ENCODE results near the gene GAB2. TPM values are rescaled to one million over a fixed set of nuclear protein-coding genes. Genes with fewer than 3 reads are reported as not detected.

Gene GAB2
- total RNA-seq, 4 donors from 2014 or later = 15.9 to 82.3 (median 21.1) TPM

- Histone ChIP-seq H3K36me3 (no peaks in the 10 kb centered on the region), H3K4me1 (no peaks in the 10 kb centered on the region), H3K27me3 (no peaks in the 10 kb centered on the region), H3K9me3 (no peaks in the 10 kb centered on the region), H3K4me3 (no peak overlapping the region), H3K27ac (no peak overlapping the region)
- no peak for DNase-seq
- intact Hi-C loops (cut with DNase I; ENCODE audit: low total_unique reads) = no loop called here
- no peak for TF ChIP-seq POLR2A (IDR thresholded peaks at IDR 0.05)
- TF ChIP-seq, protein P1, sequence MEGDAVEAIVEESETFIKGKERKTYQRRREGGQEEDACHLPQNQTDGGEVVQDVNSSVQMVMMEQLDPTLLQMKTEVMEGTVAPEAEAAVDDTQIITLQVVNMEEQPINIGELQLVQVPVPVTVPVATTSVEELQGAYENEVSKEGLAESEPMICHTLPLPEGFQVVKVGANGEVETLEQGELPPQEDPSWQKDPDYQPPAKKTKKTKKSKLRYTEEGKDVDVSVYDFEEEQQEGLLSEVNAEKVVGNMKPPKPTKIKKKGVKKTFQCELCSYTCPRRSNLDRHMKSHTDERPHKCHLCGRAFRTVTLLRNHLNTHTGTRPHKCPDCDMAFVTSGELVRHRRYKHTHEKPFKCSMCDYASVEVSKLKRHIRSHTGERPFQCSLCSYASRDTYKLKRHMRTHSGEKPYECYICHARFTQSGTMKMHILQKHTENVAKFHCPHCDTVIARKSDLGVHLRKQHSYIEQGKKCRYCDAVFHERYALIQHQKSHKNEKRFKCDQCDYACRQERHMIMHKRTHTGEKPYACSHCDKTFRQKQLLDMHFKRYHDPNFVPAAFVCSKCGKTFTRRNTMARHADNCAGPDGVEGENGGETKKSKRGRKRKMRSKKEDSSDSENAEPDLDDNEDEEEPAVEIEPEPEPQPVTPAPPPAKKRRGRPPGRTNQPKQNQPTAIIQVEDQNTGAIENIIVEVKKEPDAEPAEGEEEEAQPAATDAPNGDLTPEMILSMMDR (IDR thresholded peaks at IDR 0.05) = no peak
Measured at GRCh38 chr11:78398715-78399114, 18.9 kb downstream of the GAB2 start.

DNA sequence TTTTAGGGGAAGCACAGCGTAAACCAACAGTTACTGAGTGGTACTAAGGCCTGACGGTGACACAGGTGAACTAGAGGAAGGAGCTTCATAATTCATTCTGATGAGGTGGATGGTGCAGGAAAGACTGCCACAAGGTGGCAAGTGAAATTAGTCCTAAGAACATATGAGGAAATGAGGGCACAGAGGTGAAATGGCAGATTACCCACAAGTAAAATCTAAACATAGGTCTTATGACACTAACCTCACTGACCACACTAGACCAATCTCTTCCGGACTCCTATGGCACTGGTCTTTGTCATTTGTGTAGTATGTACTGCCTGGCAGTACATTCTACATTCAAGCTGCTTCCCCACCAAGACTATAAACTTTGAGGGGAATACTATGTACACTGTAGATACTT is 20.2 kb downstream of the GAB2 start:
- no peaks in the 10 kb centered on the region for H3K9me3 ChIP-seq
- H3K27me3 ChIP-seq = no peaks in the 10 kb centered on the region
- TF ChIP-seq, protein P1 (IDR thresholded peaks at IDR 0.05) = no peak
- no peak for TF ChIP-seq POLR2A (IDR thresholded peaks at IDR 0.05)
- intact Hi-C loops (cut with DNase I; ENCODE audit: low total_unique reads) = no loop called here
- no peak overlapping the region for H3K27ac ChIP-seq
- H3K36me3 ChIP-seq = no peaks in the 10 kb centered on the region
- H3K4me3 ChIP-seq = no peak overlapping the region
- no peak for DNase-seq
- H3K4me1 ChIP-seq = no peaks in the 10 kb centered on the region

DNA sequence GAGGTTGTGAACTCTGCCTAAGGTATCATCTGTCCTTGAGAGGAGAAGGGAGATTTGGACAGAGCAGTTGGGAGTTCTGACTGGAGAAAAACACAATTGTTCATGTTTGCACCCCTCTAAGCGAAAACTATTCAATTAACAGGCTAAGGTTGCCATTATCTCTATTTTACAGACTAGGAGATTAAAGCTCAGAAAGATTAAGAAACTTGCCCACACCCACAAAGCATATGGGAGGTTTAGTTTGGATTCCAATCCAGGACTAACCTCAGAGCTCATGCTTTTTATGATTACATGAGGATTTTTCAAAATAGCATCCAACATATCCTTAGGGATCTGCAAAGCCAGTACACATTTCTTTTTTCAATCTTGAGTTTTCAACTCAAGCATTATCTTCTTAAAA is 22.0 kb downstream of the GAB2 start:
- Histone ChIP-seq H3K9me3 (no peaks in the 10 kb centered on the region), H3K36me3 (no peaks in the 10 kb centered on the region), H3K27ac (no peak overlapping the region), H3K4me1 (no peaks in the 10 kb centered on the region), H3K4me3 (no peak overlapping the region), H3K27me3 (no peaks in the 10 kb centered on the region)
- DNase-seq = no peak
- TF ChIP-seq, protein P1 (IDR thresholded peaks at IDR 0.05) = no peak
- no peak for TF ChIP-seq POLR2A (IDR thresholded peaks at IDR 0.05)
- intact Hi-C loops (cut with DNase I; ENCODE audit: low total_unique reads) = no loop called here

DNA sequence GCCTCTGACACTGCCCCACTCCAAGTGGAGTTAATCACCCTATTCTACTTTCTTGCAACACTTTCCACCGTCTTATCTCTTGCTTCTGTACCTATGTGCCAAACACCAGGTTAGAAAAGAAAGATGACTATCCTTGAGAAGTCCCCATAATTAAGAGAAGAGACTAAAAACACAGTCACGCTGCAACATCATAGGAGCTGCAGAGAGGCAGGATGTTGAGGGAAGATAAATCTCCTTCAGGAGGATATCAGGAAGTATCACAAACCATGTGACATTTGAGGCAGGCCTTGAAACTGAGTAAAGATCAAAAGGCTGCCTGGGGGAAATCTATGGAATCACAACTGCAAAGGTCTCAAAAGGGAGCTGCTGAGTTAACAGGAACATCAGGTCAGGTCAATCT is 24.8 kb downstream of the GAB2 start:
- Histone ChIP-seq H3K36me3 (no peaks in the 10 kb centered on the region), H3K4me3 (no peak overlapping the region), H3K4me1 (no peaks in the 10 kb centered on the region), H3K9me3 (no peaks in the 10 kb centered on the region), H3K27ac (no peak overlapping the region), H3K27me3 (no peaks in the 10 kb centered on the region)
- DNase-seq = no peak
- intact Hi-C loops (cut with DNase I; ENCODE audit: low total_unique reads) = no loop called here
- TF ChIP-seq, protein P1 (IDR thresholded peaks at IDR 0.05) = no peak
- TF ChIP-seq POLR2A (IDR thresholded peaks at IDR 0.05) = no peak

DNA sequence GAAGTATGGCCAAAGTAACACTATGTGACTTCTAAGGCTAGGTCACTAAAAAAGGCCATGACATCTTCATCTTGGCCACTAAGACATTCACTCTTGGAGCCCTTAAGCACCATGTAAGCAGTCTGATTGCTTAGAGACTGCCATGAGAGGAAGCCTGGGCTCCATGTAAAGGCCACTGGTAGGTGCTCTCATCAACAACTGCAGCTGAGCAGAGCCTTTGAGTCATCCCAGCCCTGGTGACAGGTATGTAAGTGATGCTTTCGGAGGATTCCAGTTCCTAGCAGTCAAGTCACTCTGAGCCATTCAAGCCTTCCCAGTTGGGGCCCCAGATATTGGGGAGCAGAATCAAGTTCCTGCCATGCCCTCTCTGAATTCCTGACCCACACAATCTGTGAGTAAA is 26.2 kb downstream of the GAB2 start:
- no peaks in the 10 kb centered on the region for H3K36me3 ChIP-seq
- H3K27me3 ChIP-seq = no peaks in the 10 kb centered on the region
- no peak overlapping the region for H3K4me3 ChIP-seq
- intact Hi-C loops (cut with DNase I; ENCODE audit: low total_unique reads) = no loop called here
- no peaks in the 10 kb centered on the region for H3K9me3 ChIP-seq
- TF ChIP-seq, protein P1 (IDR thresholded peaks at IDR 0.05) = no peak
- TF ChIP-seq POLR2A (IDR thresholded peaks at IDR 0.05) = no peak
- DNase-seq = no peak
- H3K27ac ChIP-seq = no peak overlapping the region
- H3K4me1 ChIP-seq = no peaks in the 10 kb centered on the region
